ENCODE results near the gene RRBP1. TPM values are rescaled to one million over a fixed set of nuclear protein-coding genes. Genes with fewer than 3 reads are reported as not detected.

The RRBP1 gene
- total RNA-seq, 2 donors from 2014 or later: 191 to 212 TPM

DNA sequence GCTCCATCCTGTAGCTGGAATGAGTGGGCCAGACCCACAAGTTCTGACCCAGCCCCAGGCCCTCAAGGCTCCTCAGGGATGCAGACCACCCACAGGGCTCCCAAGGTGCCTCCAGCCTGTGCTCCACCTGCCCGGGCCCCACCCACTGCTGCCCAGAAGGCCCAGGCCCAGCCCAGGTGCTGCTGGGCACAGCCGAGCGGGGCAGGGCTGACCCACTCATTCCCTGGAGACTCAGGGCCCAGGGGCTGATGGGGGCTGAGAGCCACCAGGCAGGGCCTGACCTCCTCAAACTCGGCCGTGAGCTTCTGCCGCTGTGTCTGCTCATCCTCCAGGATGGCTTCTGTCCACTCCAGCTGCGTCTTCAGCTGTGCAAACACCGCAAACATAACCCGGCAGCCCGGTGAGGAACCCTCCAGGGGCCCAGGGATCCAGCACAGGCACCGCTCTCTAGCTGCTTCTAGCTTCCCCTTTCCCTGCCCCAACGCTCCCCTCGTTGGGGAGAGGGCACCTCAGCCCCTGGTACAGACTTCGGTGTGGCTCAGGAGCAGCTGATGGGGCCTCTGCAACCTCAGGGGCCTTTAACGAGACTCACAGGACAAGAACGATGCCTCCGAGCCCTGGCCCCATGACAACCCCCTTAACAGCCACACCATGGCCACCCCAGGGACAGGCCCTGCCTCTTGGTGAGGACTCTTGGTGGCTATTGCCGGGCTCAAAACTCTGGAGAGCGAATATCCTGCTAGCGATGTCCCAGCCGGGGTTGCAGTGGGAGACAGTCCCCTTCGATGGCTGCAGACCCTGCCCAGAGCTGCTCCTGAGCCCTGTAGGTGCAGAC, 66.2 kb downstream of the RRBP1 start:
- 80 to 82% methylated on average over 13 to 22 of the region's 22 CpGs for WGBS, 2 experiments (ENCODE audit: insufficient coverage in 1 of 2, insufficient read length in 1 of 2)
- Mint-ChIP-seq H3K9me3 (no peaks in the 10 kb centered on the region), H3K4me3 (no peak overlapping the region), H3K27ac (no peak overlapping the region), H3K27me3 (ENCODE audit: insufficient read depth) (no peaks in the 10 kb centered on the region), H3K36me3 (ENCODE audit: low read depth) (peaks cover 30% of the 10 kb centered on the region), H3K4me1 (peaks cover 3% of the 10 kb centered on the region)
- peak; percentile 39 for DNase-seq
- Histone ChIP-seq H3K27me3 (ENCODE audit: control insufficient read depth, insufficient read depth, low read length, poor library complexity, severe bottlenecking) (no peaks in the 10 kb centered on the region), H3K36me3 (ENCODE audit: control insufficient read depth, insufficient read depth, low read length) (peaks cover 53% of the 10 kb centered on the region), H3K27ac (ENCODE audit: low read depth, low read length) (no peak overlapping the region), H3K9me3 (ENCODE audit: control insufficient read depth, low read length) (no peaks in the 10 kb centered on the region), H3K4me3 (ENCODE audit: low read length) (no peak overlapping the region), H3K4me1 (ENCODE audit: control insufficient read depth, insufficient read depth, low read length) (no peaks in the 10 kb centered on the region), H3K9ac (ENCODE audit: extremely low read depth, low read length, poor library complexity, severe bottlenecking) (no peak overlapping the region)
- TF ChIP-seq, protein P1, sequence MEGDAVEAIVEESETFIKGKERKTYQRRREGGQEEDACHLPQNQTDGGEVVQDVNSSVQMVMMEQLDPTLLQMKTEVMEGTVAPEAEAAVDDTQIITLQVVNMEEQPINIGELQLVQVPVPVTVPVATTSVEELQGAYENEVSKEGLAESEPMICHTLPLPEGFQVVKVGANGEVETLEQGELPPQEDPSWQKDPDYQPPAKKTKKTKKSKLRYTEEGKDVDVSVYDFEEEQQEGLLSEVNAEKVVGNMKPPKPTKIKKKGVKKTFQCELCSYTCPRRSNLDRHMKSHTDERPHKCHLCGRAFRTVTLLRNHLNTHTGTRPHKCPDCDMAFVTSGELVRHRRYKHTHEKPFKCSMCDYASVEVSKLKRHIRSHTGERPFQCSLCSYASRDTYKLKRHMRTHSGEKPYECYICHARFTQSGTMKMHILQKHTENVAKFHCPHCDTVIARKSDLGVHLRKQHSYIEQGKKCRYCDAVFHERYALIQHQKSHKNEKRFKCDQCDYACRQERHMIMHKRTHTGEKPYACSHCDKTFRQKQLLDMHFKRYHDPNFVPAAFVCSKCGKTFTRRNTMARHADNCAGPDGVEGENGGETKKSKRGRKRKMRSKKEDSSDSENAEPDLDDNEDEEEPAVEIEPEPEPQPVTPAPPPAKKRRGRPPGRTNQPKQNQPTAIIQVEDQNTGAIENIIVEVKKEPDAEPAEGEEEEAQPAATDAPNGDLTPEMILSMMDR (conservative IDR thresholded peaks at IDR 0.05): no peak

- Histone ChIP-seq H3K4me1 (ENCODE audit: control insufficient read depth, insufficient read depth, low read length) (no peaks in the 10 kb centered on the region), H3K36me3 (ENCODE audit: control insufficient read depth, insufficient read depth, low read length) (peaks cover 48% of the 10 kb centered on the region), H3K27ac (ENCODE audit: low read depth, low read length) (no peak overlapping the region), H3K27me3 (ENCODE audit: control insufficient read depth, insufficient read depth, low read length, poor library complexity, severe bottlenecking) (no peaks in the 10 kb centered on the region), H3K4me3 (ENCODE audit: low read length) (no peak overlapping the region), H3K9me3 (ENCODE audit: control insufficient read depth, low read length) (no peaks in the 10 kb centered on the region), H3K9ac (ENCODE audit: extremely low read depth, low read length, poor library complexity, severe bottlenecking) (no peak overlapping the region)
- 95 to 96% methylated on average over 20 to 32 of the region's 32 CpGs for WGBS, 2 experiments (ENCODE audit: insufficient coverage in 1 of 2, insufficient read length in 1 of 2)
- TF ChIP-seq, protein P1 (conservative IDR thresholded peaks at IDR 0.05): no peak
- peaks cover 3% of the 10 kb centered on the region for H3K4me1 Mint-ChIP-seq
- peak overlapping the region; percentile 66 for H3K27ac Mint-ChIP-seq
- H3K27me3 Mint-ChIP-seq (ENCODE audit: insufficient read depth): no peaks in the 10 kb centered on the region
- DNase-seq: peak; percentile 41
- H3K4me3 Mint-ChIP-seq: no peak overlapping the region
- peaks cover 27% of the 10 kb centered on the region for H3K36me3 Mint-ChIP-seq (ENCODE audit: low read depth)
- no peaks in the 10 kb centered on the region for H3K9me3 Mint-ChIP-seq
These were observed 67.0 kb downstream of the RRBP1 start for GRCh38 chr20:17614812-17615644.

DNA sequence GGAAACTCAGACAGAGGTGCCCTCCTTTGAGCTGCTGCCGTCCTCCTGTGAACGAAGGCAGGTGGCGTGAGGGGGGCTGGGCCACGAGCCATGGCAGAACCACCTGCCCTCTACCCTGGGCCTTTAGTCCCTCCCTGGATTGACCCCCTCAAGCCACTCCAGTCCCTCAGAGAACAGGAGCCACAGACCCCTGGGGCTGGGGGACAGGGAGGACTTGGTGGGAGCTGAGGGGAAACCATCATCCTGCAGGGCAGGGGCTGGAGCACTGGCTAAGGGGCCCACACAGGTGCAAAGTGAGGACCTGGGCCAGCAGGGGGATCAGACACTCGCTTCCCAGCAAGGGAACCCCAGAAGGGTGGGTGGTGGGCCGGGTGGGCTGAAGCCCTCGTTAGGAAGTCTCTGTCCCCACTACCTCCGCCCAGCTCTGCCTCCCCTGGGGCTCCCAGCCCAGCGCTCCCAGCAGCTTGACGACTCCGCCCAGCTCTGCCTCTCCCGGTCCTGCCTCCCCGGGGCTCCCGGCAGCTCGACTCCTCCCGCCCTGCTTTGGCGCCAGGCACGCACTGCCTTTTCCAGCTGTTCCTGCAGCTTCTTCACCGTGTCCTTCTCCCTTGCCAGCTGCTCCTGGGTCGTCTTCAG, 67.7 kb downstream of the RRBP1 start:
- 81 to 84% methylated on average over 10 to 20 of the region's 20 CpGs for WGBS, 2 experiments (ENCODE audit: insufficient coverage in 1 of 2, insufficient read length in 1 of 2)
- H3K4me1 Mint-ChIP-seq: peaks cover 3% of the 10 kb centered on the region
- no peaks in the 10 kb centered on the region for H3K9me3 Mint-ChIP-seq
- peak; percentile 71 for DNase-seq
- peak overlapping the region; percentile 72 for H3K27ac Mint-ChIP-seq
- TF ChIP-seq, protein P1 (conservative IDR thresholded peaks at IDR 0.05): no peak
- Histone ChIP-seq H3K4me1 (ENCODE audit: control insufficient read depth, insufficient read depth, low read length) (no peaks in the 10 kb centered on the region), H3K9me3 (ENCODE audit: control insufficient read depth, low read length) (no peaks in the 10 kb centered on the region), H3K36me3 (ENCODE audit: control insufficient read depth, insufficient read depth, low read length) (peaks cover 41% of the 10 kb centered on the region), H3K4me3 (ENCODE audit: low read length) (no peak overlapping the region), H3K27me3 (ENCODE audit: control insufficient read depth, insufficient read depth, low read length, poor library complexity, severe bottlenecking) (no peaks in the 10 kb centered on the region), H3K27ac (ENCODE audit: low read depth, low read length) (no peak overlapping the region), H3K9ac (ENCODE audit: extremely low read depth, low read length, poor library complexity, severe bottlenecking) (no peak overlapping the region)
- H3K27me3 Mint-ChIP-seq (ENCODE audit: insufficient read depth): no peaks in the 10 kb centered on the region
- no peak overlapping the region for H3K4me3 Mint-ChIP-seq
- peaks cover 22% of the 10 kb centered on the region for H3K36me3 Mint-ChIP-seq (ENCODE audit: low read depth)

All from endodermal cell (in vitro differentiated cells).